SK-N-SH (cell line): ENCODE measurements around the gene DR1. TPM values are rescaled to one million over a fixed set of nuclear protein-coding genes. Genes with fewer than 3 reads are reported as not detected.

Experiments used
- CTCF ChIA-PET: fragments of 300-600, 350-600 bp; formaldehyde crosslinking; extraction: SDS; loops from one replicate; lab custom pipeline; 2021; lab: Yijun Ruan, JAX
- POLR2A ChIA-PET: fragments of 350-600 bp; sonication (Branson Sonifier 250); formaldehyde crosslinking; extraction: SDS; loops from one replicate; lab custom pipeline; 2020; ENCODE audit warnings: antibody characterized with exemption, inconsistent platforms; lab: Yijun Ruan, JAX
- DNase-seq: peaks from one replicate; pipeline ENCODE4 v3.0.0; 2012
- H2AFZ ChIP-seq: fragments of 200-600 bp; sonication (generic); 2 replicates; pipeline ENCODE4 v1.8.1; 2016; ENCODE audit warnings: antibody characterized with exemption, mild to moderate bottlenecking, low read depth
- H3F3A ChIP-seq: fragments of 200-600 bp; sonication (generic); replicated peaks from 2 replicates; pipeline ENCODE3; 2016; ENCODE audit warnings: antibody characterized with exemption, mild to moderate bottlenecking; ENCODE audit not compliant: insufficient read depth
- H3K27ac ChIP-seq, 2 experiments: fragments of 200-500 bp in 1 of 2; fragments of 200-600 bp in 1 of 2; sonication (Bioruptor generic) in 1 of 2; sonication (generic), shearing (Covaris generic) in 1 of 2; 2 replicates each; pipeline versions ENCODE4 v1.5.1 to v1.6.1; 2014 to 2016; ENCODE audit warnings: low read depth in 2 of 2, inconsistent platforms in 1 of 2, low read length in 1 of 2, mild to moderate bottlenecking in 1 of 2, mixed read lengths in 1 of 2
- H3K27me3 ChIP-seq: fragments of 200-600 bp; sonication (generic), shearing (Covaris generic); 2 replicates; pipeline ENCODE4 v1.6.1; 2016; ENCODE audit warnings: mixed run types; ENCODE audit not compliant: insufficient read depth
- H3K36me3 ChIP-seq, 2 experiments: fragments of 200-500 bp in 1 of 2; fragments of 200-600 bp in 1 of 2; sonication (Bioruptor generic) in 1 of 2; sonication (generic) in 1 of 2; replicated peaks in 1 of 2; 2 replicates each; pipeline versions ENCODE3 to v1.5.1; 2014 to 2016; ENCODE audit warnings: low read length in 1 of 2, mild to moderate bottlenecking in 1 of 2; ENCODE audit not compliant: insufficient read depth in 2 of 2, control insufficient read depth in 1 of 2
- H3K4me1 ChIP-seq, 2 experiments: fragments of 200-500 bp in 1 of 2; fragments of 200-600 bp in 1 of 2; sonication (Bioruptor generic) in 1 of 2; sonication (generic), shearing (Covaris generic) in 1 of 2; 2 replicates each; pipeline versions ENCODE4 v1.5.1 to v1.6.1; 2014 to 2016; ENCODE audit warnings: low read depth in 1 of 2, low read length in 1 of 2, mixed run types in 1 of 2; ENCODE audit not compliant: insufficient read depth in 2 of 2, control insufficient read depth in 1 of 2
- H3K4me2 ChIP-seq: fragments of 200-600 bp; sonication (generic), shearing (Covaris generic); 2 replicates; pipeline ENCODE4 v1.6.1; 2017; ENCODE audit warnings: mixed run types
- H3K4me3 ChIP-seq, 2 experiments: fragments of 200-500 bp in 1 of 2; fragments of 200-600 bp in 1 of 2; sonication (Bioruptor generic) in 1 of 2; sonication (generic), shearing (Covaris generic) in 1 of 2; 2 replicates each; pipeline versions ENCODE4 v1.5.1 to v1.8.1; 2014 to 2016; ENCODE audit warnings: low read depth in 2 of 2, inconsistent platforms in 1 of 2, low read length in 1 of 2, mild to moderate bottlenecking in 1 of 2, mixed read lengths in 1 of 2, moderate library complexity in 1 of 2
- H3K79me2 ChIP-seq: fragments of 200-600 bp; sonication (generic); 2 replicates; pipeline ENCODE4 v1.8.1; 2017; ENCODE audit warnings: mild to moderate bottlenecking; ENCODE audit not compliant: insufficient read depth
- H3K9ac ChIP-seq: fragments of 200-600 bp; sonication (generic); 2 replicates; pipeline ENCODE4 v1.6.1; 2017; ENCODE audit warnings: mixed run types
- H3K9me2 ChIP-seq: fragments of 200-600 bp; sonication (generic); 2 replicates; pipeline ENCODE4 v1.6.1; 2017; ENCODE audit warnings: mixed run types
- H3K9me3 ChIP-seq: fragments of 200-600 bp; sonication (generic); 2 replicates; pipeline ENCODE4 v1.6.1; 2017; ENCODE audit warnings: mixed run types, mild to moderate bottlenecking, moderate library complexity
- H4K20me1 ChIP-seq: fragments of 200-600 bp; sonication (generic); 2 replicates; pipeline ENCODE4 v1.6.1; 2017; ENCODE audit warnings: mild to moderate bottlenecking, mixed run types; ENCODE audit not compliant: insufficient read depth
- CTCF ChIP-seq: fragments of 200-600 bp; sonication (generic); IDR thresholded peaks from 2 replicates; pipeline ENCODE4 v1.6.1; 2017; ENCODE audit warnings: antibody characterized with exemption, mild to moderate bottlenecking, moderate library complexity
- ELF1 ChIP-seq: IDR thresholded peaks from 2 replicates; pipeline ENCODE4 v1.4.0; 2012
- EP300 ChIP-seq, 2 experiments: IDR thresholded peaks; 2 replicates each; pipeline versions ENCODE4 v1.4.0 to v1.6.1; 2012; ENCODE audit warnings: borderline replicate concordance in 1 of 2, low read depth in 1 of 2, low read length in 1 of 2
- EZH2phosphoT487 ChIP-seq: fragments of 200-600 bp; sonication (generic); IDR thresholded peaks from 2 replicates; pipeline ENCODE4 v1.6.1; 2017; ENCODE audit warnings: low read depth, mixed run types, mild to moderate bottlenecking, antibody characterized with exemption, moderate library complexity, borderline replicate concordance
- IRF3 ChIP-seq: fragments of 150-350 bp; IDR thresholded peaks from 2 replicates; pipeline ENCODE4 v1.6.1; 2016; ENCODE audit warnings: mild to moderate bottlenecking, low read depth, low read length
- JUND ChIP-seq: IDR thresholded peaks from 2 replicates; pipeline ENCODE4 v1.4.0; 2012
- MEF2A ChIP-seq: IDR thresholded peaks from 2 replicates; pipeline ENCODE4 v1.4.0; 2012; ENCODE audit warnings: low read depth, borderline replicate concordance
- NFIC ChIP-seq: IDR thresholded peaks from 2 replicates; pipeline ENCODE4 v1.4.0; 2012; ENCODE audit warnings: borderline replicate concordance
- RXRA ChIP-seq: IDR thresholded peaks from 2 replicates; pipeline ENCODE4 v1.4.0; 2012; ENCODE audit warnings: low read depth, mild to moderate bottlenecking, borderline replicate concordance
- SIN3A ChIP-seq: IDR thresholded peaks from 2 replicates; pipeline ENCODE4 v1.6.1; 2012; ENCODE audit warnings: low read depth, mild to moderate bottlenecking, low read length, moderate library complexity, borderline replicate concordance
- TAF1 ChIP-seq: IDR thresholded peaks from 2 replicates; pipeline ENCODE4 v1.6.1; 2012; ENCODE audit warnings: low read depth, mild to moderate bottlenecking, low read length, moderate library complexity, borderline replicate concordance
- TEAD4 ChIP-seq: IDR thresholded peaks from 2 replicates; pipeline ENCODE4 v1.4.0; 2012; ENCODE audit warnings: mild to moderate bottlenecking, borderline replicate concordance; ENCODE audit not compliant: insufficient read depth
- USF1 ChIP-seq: IDR thresholded peaks from 2 replicates; pipeline ENCODE4 v1.4.0; 2012; ENCODE audit warnings: low read depth, borderline replicate concordance
- ZBTB33 ChIP-seq: IDR thresholded peaks from 2 replicates; pipeline ENCODE4 v1.4.0; 2012; ENCODE audit warnings: low read depth, borderline replicate concordance
- WGBS: methylation state at CpG from one replicate; pipeline ENCODE4 v1.1.6; 2017; ENCODE audit warnings: low lambda C conversion rate; 5-methylcytosine and 5-hydroxymethylcytosine counted together
- polyA plus RNA-seq, 3 experiments: library from polyadenylated mRNA; depleted of rRNA; stranded (reverse); fragments of >200 nt; gene quantifications; 2 replicates each; pipeline ENCODE4 v1.2.3, GENCODE V29; 2012

Gene DR1
- polyA plus RNA-seq, 1 of the 3 experiments (the other 2 are of a cell fraction), result 12.8 TPM

GRCh38 chr1:93345633-93346420 lies at the start of gene DR1 (continued):
- peak in 1 of 2 experiments; percentile 81; a peak in 1 of 4 replicates for TF ChIP-seq EP300 (IDR thresholded peaks at IDR 0.05; ENCODE audit: borderline replicate concordance in 1 of 2, low read depth in 1 of 2, low read length in 1 of 2)
- TF ChIP-seq JUND, result peak; percentile 17; the same call in 1 of the 2 replicates
- TF ChIP-seq USF1, result no peak
- no peak for TF ChIP-seq MEF2A
- TF ChIP-seq TEAD4, result 0 out of 2 replicates have a peak, but pooled peaks have one; percentile 19
- peak; percentile 92; the same call in 1 of the 2 replicates for TF ChIP-seq SIN3A
- TF ChIP-seq TAF1, result peak; percentile 89
- TF ChIP-seq ELF1, result peak; percentile 97
- no peak for TF ChIP-seq ZBTB33

- H3K36me3 ChIP-seq, result no peaks in the 10 kb centered on the region
- H3K9ac ChIP-seq, result no peak overlapping the region
- no peak overlapping the region for H2AFZ ChIP-seq
- no peak overlapping the region for H3K4me2 ChIP-seq
- WGBS, result 88% methylated on average over 3 of the region's 3 CpGs
- H3K9me2 ChIP-seq, result no peaks in the 10 kb centered on the region
- H3K79me2 ChIP-seq, result no peaks in the 10 kb centered on the region
- ChIA-PET CTCF (interaction anchor here (1.0 to 1.3 kb wide), 2 partner anchors 8 to 12 kb away, joined by 3 to 7 read pairs; no protein-coding TSS in a partner anchor), POLR2A (no interaction called here)
- no peaks in the 10 kb centered on the region; the same call in 1 of the 2 replicates for H3K9me3 ChIP-seq
- no peaks in the 10 kb centered on the region for H4K20me1 ChIP-seq
- TF ChIP-seq EZH2phosphoT487, result no peak
- TF ChIP-seq NFIC, result no peak
- no peak for TF ChIP-seq CTCF
- no peak for TF ChIP-seq RXRA
- TF ChIP-seq IRF3, result no peak
- TF ChIP-seq MEF2A, result no peak
- H3K4me1 ChIP-seq, result no peaks in the 10 kb centered on the region
- H3K4me3 ChIP-seq, result no peak overlapping the region
- no peaks in the 10 kb centered on the region for H3K27me3 ChIP-seq
- H3K27ac ChIP-seq, result no peak overlapping the region
- DNase-seq, result no peak
- H3F3A ChIP-seq, result no peaks in the 10 kb centered on the region
These were observed 49.1 kb upstream of the DR1 start for GRCh38 chr1:93296555-93297154.
